ENCODE data around the gene CCDC88C. TPM values are rescaled to one million over a fixed set of nuclear protein-coding genes. Genes with fewer than 3 reads are reported as not detected.

CCDC88C gene
- total RNA-seq, 1 donor from 2014 or later = 68.0 TPM

DNA sequence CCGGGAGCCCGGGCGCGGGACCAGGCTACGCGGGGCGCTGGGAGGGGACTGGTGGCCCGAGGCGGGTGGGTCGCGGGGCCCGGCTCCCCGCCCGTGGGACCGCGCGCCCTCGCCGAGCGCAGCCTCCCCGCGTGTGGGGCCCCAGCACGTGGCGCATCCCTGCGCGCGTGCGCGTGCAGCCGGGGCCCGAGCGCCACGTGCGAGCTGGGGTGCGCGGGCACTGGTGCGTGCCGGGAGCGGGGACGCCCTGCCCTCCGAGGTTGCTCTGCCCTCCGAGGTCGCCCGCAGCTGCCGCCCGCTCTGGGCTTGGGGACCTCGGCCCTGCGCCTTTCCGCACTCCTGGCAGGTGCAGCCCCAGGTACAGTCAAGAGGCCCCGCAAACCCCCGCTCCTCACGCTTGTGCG lies 365 bp upstream of the CCDC88C start:
- peaks cover 10% of the 10 kb centered on the region for H3K9me3 Mint-ChIP-seq (ENCODE audit: unreplicated experiment)
- H3K4me1 Mint-ChIP-seq (ENCODE audit: low read depth, unreplicated experiment) = peaks cover 19% of the 10 kb centered on the region
- H3K36me3 Mint-ChIP-seq (ENCODE audit: unreplicated experiment) = no peaks in the 10 kb centered on the region
- H3K4me3 Mint-ChIP-seq (ENCODE audit: unreplicated experiment) = no peak overlapping the region
- peak; percentile 54 for DNase-seq
- peaks cover 13% of the 10 kb centered on the region for H3K27me3 Mint-ChIP-seq (ENCODE audit: unreplicated experiment)
- no peak overlapping the region for H3K27ac Mint-ChIP-seq (ENCODE audit: unreplicated experiment)
- TF ChIP-seq, protein P1, sequence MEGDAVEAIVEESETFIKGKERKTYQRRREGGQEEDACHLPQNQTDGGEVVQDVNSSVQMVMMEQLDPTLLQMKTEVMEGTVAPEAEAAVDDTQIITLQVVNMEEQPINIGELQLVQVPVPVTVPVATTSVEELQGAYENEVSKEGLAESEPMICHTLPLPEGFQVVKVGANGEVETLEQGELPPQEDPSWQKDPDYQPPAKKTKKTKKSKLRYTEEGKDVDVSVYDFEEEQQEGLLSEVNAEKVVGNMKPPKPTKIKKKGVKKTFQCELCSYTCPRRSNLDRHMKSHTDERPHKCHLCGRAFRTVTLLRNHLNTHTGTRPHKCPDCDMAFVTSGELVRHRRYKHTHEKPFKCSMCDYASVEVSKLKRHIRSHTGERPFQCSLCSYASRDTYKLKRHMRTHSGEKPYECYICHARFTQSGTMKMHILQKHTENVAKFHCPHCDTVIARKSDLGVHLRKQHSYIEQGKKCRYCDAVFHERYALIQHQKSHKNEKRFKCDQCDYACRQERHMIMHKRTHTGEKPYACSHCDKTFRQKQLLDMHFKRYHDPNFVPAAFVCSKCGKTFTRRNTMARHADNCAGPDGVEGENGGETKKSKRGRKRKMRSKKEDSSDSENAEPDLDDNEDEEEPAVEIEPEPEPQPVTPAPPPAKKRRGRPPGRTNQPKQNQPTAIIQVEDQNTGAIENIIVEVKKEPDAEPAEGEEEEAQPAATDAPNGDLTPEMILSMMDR (IDR thresholded peaks at IDR 0.05; ENCODE audit: partially characterized antibody, unreplicated experiment) = no peak

DNA sequence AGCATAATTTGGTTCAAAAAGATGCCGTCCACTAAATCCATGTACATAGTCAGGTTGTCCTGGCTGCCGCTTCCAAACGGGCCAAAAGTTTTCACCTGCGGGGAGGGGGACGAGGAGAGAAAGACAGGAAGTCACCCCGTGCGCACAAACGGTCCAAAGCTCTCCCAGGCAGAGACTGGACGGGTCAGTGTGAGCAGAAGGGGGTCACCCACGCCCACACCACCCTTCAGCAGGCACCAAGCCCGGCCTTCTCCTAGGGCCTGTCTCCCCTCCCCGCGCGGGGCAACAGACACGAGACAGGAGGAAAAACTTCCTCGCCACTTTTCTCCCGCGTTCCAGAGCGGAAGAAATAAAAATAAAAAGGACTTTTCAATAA lies 888 bp downstream of the CCDC88C start:
- H3K36me3 Mint-ChIP-seq (ENCODE audit: unreplicated experiment) = no peaks in the 10 kb centered on the region
- no peak for DNase-seq
- H3K4me3 Mint-ChIP-seq (ENCODE audit: unreplicated experiment) = peak overlapping the region; percentile 95
- H3K4me1 Mint-ChIP-seq (ENCODE audit: low read depth, unreplicated experiment) = peaks cover 24% of the 10 kb centered on the region
- peaks cover 10% of the 10 kb centered on the region for H3K9me3 Mint-ChIP-seq (ENCODE audit: unreplicated experiment)
- peak overlapping the region; percentile 81 for H3K27ac Mint-ChIP-seq (ENCODE audit: unreplicated experiment)
- TF ChIP-seq, protein P1 (IDR thresholded peaks at IDR 0.05; ENCODE audit: partially characterized antibody, unreplicated experiment) = peak; percentile 11
- H3K27me3 Mint-ChIP-seq (ENCODE audit: unreplicated experiment) = peaks cover 13% of the 10 kb centered on the region

DNA sequence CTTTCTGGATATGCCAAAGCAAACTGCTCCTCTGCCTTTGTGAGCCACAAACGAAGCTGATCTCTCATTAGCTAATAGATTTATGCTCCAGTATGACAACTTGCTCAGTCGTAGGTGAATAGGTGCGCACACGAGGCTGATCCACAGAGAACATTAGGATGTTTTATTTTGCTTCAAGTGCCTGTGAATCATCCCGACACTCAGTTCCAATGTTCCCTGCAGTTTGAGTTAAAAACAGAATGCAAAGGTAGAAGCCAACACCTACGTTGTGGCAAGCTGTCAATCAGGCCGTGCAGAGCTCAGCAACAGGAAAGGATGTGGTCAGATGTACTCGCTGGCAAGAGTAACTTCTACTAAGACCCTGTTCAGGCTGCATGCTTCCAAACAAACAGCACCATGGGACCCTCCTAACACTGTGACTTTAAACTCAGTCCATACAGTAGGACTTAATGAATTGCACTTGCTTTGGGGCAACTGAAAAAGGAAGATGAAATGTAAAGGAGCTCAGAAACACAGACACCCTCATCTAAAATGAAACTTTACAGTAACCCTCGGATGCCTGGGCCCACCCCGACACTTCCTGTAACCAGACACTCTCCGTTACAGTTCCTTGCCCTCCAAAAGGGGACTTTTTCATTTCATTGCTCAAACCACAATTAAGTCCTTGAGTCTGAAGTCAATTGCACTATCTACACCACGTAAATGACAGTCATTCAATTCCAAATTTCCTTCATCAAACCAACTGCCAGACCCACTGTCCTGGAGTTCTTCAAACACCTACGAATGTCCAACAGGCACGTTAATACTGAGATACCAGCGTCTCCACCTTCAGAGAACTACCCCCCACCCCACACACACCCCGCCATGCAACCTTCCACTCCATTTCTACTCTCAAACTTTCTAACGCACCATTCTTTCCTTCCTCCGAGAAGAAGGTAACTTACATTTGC lies 1.6 kb downstream of the CCDC88C start:
- peak overlapping the region; percentile 81 for H3K27ac Mint-ChIP-seq (ENCODE audit: unreplicated experiment)
- H3K9me3 Mint-ChIP-seq (ENCODE audit: unreplicated experiment) = peaks cover 11% of the 10 kb centered on the region
- DNase-seq = no peak
- no peaks in the 10 kb centered on the region for H3K36me3 Mint-ChIP-seq (ENCODE audit: unreplicated experiment)
- TF ChIP-seq, protein P1 (IDR thresholded peaks at IDR 0.05; ENCODE audit: partially characterized antibody, unreplicated experiment) = no peak
- H3K4me3 Mint-ChIP-seq (ENCODE audit: unreplicated experiment) = peak overlapping the region; percentile 95
- H3K4me1 Mint-ChIP-seq (ENCODE audit: low read depth, unreplicated experiment) = peaks cover 27% of the 10 kb centered on the region
- H3K27me3 Mint-ChIP-seq (ENCODE audit: unreplicated experiment) = peaks cover 13% of the 10 kb centered on the region

DNA sequence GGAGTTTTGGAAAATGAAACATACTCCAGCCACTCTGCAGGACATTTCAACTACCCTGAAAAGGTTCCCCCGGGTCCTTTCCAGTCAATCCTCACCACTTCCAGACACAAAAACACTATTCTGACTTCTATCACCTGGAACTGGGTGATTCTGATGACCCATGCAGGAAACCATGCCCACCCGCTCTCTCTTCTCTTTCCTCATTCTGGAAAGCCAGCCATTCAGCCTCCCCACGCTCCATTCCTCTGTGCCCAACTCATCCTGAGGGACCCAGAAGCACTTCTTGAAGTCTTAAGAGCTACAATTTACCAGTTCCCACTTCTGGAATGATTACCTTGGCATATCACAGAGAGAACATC lies 3.2 kb downstream of the CCDC88C start:
- DNase-seq = no peak
- Mint-ChIP-seq H3K36me3 (ENCODE audit: unreplicated experiment) (no peaks in the 10 kb centered on the region), H3K4me1 (ENCODE audit: low read depth, unreplicated experiment) (peaks cover 41% of the 10 kb centered on the region), H3K9me3 (ENCODE audit: unreplicated experiment) (peaks cover 13% of the 10 kb centered on the region), H3K27me3 (ENCODE audit: unreplicated experiment) (peaks cover 13% of the 10 kb centered on the region), H3K4me3 (ENCODE audit: unreplicated experiment) (peak overlapping the region; percentile 71), H3K27ac (ENCODE audit: unreplicated experiment) (no peak overlapping the region)
- TF ChIP-seq, protein P1 (IDR thresholded peaks at IDR 0.05; ENCODE audit: partially characterized antibody, unreplicated experiment) = no peak

All from glutamatergic neuron (in vitro differentiated cells).